ENCODE measurements around the gene CLOCK. TPM values are rescaled to one million over a fixed set of nuclear protein-coding genes. Genes with fewer than 3 reads are reported as not detected.

Gene CLOCK
- total and polyA plus RNA-seq, 12 donors: 6.1 to 40.7 (median 31.1) TPM

DNA sequence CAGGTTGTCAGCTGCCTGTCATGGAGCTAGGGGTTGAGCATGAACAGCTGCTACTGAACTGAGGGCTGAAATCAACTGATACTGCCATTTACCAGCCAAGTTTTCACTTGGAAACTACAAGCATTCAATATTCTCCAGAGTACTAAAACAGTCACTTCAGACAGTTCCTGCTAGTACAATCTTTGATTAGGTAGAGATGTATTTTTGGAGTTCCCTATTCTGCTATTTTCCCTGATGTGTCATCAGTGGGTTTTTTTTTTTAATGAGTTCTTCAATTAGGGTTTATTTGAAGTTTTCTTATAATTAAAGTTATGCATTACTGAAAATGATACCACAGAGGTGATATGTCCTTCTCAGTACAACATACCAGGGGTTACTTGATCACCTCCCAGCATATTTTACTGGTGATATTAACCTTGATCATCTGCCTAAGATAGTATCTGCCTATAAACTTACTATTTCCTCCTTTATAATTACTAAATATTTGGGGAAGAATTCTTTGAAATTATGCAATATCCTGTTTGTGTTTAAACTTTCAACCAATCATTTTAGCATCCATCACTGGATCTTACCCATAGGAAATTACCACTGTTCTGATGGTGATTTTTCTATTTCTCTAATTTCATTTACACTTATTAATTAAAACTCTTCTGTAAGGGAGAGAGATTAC is 31.8 kb upstream of the CLOCK start:
- no peak for ATAC-seq
- intact Hi-C loops (cut with DNase I): no loop called here
- H3K27me3 ChIP-seq: no peaks in the 10 kb centered on the region

DNA sequence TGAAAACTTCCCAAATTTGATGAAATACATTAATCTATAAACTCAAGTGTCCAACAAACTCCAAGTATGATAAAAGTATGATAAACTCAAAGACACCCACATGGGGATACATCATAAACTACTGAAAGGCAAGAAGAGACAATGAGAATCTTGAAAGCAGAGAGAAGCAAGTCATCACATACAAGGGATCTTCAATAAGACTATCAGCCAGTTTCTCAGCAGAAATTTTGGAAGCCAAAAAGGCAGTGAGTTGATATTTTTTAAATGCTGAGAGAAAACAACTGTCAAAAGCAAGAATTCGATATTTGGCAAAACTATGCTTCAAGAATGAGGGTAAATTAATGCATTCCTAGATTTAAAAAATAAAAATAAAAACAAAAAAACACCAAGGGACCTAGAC is 28.8 kb upstream of the CLOCK start:
- Histone ChIP-seq H3K9me3 (peaks cover 0 to 43% (median 20%) of the 10 kb centered on the region in 11 donors), H3K36me3 (no peaks in the 10 kb centered on the region), H3K4me1 (no peaks in the 10 kb centered on the region), H3K27me3 (no peaks in the 10 kb centered on the region), H3K4me3 (no peak overlapping the region), H3K27ac (no peak overlapping the region)
- 68 to 70% methylated on average over 1 of the region's 1 CpG for WGBS, 2 donors
- ATAC-seq (no peak), DNase-seq (no peak)
- intact Hi-C loops (cut with DNase I): no loop called here
- TF ChIP-seq, protein P1, sequence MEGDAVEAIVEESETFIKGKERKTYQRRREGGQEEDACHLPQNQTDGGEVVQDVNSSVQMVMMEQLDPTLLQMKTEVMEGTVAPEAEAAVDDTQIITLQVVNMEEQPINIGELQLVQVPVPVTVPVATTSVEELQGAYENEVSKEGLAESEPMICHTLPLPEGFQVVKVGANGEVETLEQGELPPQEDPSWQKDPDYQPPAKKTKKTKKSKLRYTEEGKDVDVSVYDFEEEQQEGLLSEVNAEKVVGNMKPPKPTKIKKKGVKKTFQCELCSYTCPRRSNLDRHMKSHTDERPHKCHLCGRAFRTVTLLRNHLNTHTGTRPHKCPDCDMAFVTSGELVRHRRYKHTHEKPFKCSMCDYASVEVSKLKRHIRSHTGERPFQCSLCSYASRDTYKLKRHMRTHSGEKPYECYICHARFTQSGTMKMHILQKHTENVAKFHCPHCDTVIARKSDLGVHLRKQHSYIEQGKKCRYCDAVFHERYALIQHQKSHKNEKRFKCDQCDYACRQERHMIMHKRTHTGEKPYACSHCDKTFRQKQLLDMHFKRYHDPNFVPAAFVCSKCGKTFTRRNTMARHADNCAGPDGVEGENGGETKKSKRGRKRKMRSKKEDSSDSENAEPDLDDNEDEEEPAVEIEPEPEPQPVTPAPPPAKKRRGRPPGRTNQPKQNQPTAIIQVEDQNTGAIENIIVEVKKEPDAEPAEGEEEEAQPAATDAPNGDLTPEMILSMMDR (IDR thresholded peaks at IDR 0.05): no peak

More for the DNA sequence above, 31.8 kb upstream of the CLOCK start:
- Histone ChIP-seq H3K9me3 (peaks cover 0 to 51% (median 20%) of the 10 kb centered on the region in 11 donors), H3K4me3 (no peak overlapping the region), H3K27ac (no peak overlapping the region), H3K4me1 (no peaks in the 10 kb centered on the region), H3K36me3 (no peaks in the 10 kb centered on the region)
- TF ChIP-seq, protein P1 (IDR thresholded peaks at IDR 0.05): no peak
- DNase-seq: no peak

DNA sequence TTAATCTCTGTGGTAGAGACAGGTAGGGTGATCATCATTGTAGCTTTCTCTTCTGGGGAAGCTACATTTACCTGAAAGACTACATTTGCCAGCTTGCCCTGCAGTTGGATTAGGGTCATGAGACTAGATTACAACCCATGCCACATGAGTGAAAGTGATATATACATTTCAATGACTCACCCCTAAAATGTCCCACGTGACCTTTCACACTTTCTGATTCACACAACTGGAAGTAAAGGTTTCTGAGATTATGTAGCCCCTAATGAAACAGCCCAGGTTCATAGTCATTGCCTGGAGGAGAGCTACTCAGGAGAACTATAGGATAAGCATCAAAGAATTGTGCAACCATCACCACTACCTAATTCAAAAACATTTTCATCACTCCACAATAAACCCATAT is 27.5 kb upstream of the CLOCK start:
- Histone ChIP-seq H3K27me3 (no peaks in the 10 kb centered on the region), H3K36me3 (no peaks in the 10 kb centered on the region), H3K4me1 (no peaks in the 10 kb centered on the region), H3K9me3 (peaks cover 0 to 43% (median 20%) of the 10 kb centered on the region in 11 donors), H3K4me3 (no peak overlapping the region), H3K27ac (no peak overlapping the region)
- no peak for ATAC-seq
- intact Hi-C loops (cut with DNase I): no loop called here
- no peak for DNase-seq
- WGBS, 2 donors: 69 to 72% methylated on average over 1 of the region's 1 CpG
- TF ChIP-seq, protein P1 (IDR thresholded peaks at IDR 0.05): no peak

DNA sequence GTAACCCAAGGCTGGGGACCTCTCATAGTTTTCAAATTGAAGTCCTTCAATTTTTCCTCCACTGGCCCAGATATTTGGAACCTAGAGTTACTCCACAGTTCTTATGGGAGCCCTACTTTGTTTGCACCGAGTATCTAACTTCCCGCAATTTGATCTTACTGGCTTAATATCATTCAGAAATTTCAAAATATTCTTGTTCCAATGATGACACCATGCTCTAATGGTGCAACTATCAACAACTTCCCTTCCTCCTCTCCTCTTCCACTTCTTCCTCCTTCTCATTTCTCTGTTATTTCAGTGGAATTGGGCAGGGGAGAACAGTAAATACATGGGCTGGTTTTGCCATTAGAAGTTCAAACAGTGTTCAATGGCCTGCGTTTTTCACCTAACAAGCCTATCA is 25.1 kb upstream of the CLOCK start:
- intact Hi-C loops (cut with DNase I): no loop called here
- TF ChIP-seq, protein P1 (IDR thresholded peaks at IDR 0.05): no peak
- Histone ChIP-seq H3K27ac (no peak overlapping the region), H3K4me1 (no peaks in the 10 kb centered on the region), H3K4me3 (no peak overlapping the region), H3K27me3 (no peaks in the 10 kb centered on the region), H3K9me3 (peaks cover 0 to 33% (median 15%) of the 10 kb centered on the region in 11 donors), H3K36me3 (no peaks in the 10 kb centered on the region)
- DNase-seq: no peak
- WGBS, 2 donors: 91 to 95% methylated on average over 3 of the region's 3 CpGs
- no peak for ATAC-seq
